Lung (tissue), 12 donors: Measurements from ENCODE around the gene MLN. TPM values are rescaled to one million over a fixed set of nuclear protein-coding genes. Genes with fewer than 3 reads are reported as not detected.
A peak's percentile ranks its signal among the peaks of the same experiment; 100 is the strongest.

Source experiments
- ATAC-seq: fragments of 200-7000 bp; cut with Tn5 transposase; one replicate; pipeline ENCODE4 v1.9.1; 2020; ENCODE audit warnings: moderate number of reproducible peaks; ENCODE audit not compliant: insufficient read depth, low FRiP score
- DNase-seq, 3 donors: peaks; one replicate each; pipeline ENCODE4 v3.0.0-alpha.2; 2013 to 2017
- H3K27ac ChIP-seq, 2 donors: one replicate each; pipeline ENCODE4 v1.5.1; 2013; ENCODE audit warnings: mild to moderate bottlenecking in 2 of 2, moderate library complexity in 2 of 2, control low read depth in 1 of 2, inconsistent platforms in 1 of 2, low read depth in 1 of 2, low read length in 1 of 2
- H3K27me3 ChIP-seq, 3 donors: one replicate each; pipeline ENCODE4 v1.5.1; 2013; ENCODE audit warnings: low read length in 2 of 3; ENCODE audit not compliant: control insufficient read depth in 3 of 3, insufficient read depth in 3 of 3
- H3K36me3 ChIP-seq, 4 donors: one replicate each; pipeline ENCODE4 v1.5.1; 2013; ENCODE audit warnings: low read length in 4 of 4, mild to moderate bottlenecking in 1 of 4, moderate library complexity in 1 of 4; ENCODE audit not compliant: control insufficient read depth in 4 of 4, insufficient read depth in 4 of 4
- H3K4me1 ChIP-seq, 5 donors: one replicate each; pipeline ENCODE4 v1.5.1; 2013; ENCODE audit warnings: low read length in 5 of 5, mild to moderate bottlenecking in 2 of 5, moderate library complexity in 1 of 5; ENCODE audit not compliant: control insufficient read depth in 5 of 5, insufficient read depth in 5 of 5
- H3K4me3 ChIP-seq: one replicate; pipeline ENCODE4 v1.5.1; 2013; ENCODE audit warnings: mild to moderate bottlenecking, control low read depth, moderate library complexity
- H3K9ac ChIP-seq, 2 donors: one replicate each; pipeline ENCODE4 v1.5.1; 2013; ENCODE audit warnings: low read length in 2 of 2, control low read depth in 1 of 2; ENCODE audit not compliant: insufficient read depth in 1 of 2
- H3K9me3 ChIP-seq, 4 donors: one replicate each; pipeline ENCODE4 v1.5.1; 2013; ENCODE audit warnings: low read length in 3 of 4, mild to moderate bottlenecking in 1 of 4, moderate library complexity in 1 of 4; ENCODE audit not compliant: control insufficient read depth in 4 of 4, insufficient read depth in 3 of 4
- WGBS, 2 donors: extraction: QIAGEN DNeasy Blood & Tissue Kit; methylation state at CpG; one replicate each; pipeline ENCODE4 v1.1.7; 2013; 5-methylcytosine and 5-hydroxymethylcytosine counted together
- polyA plus RNA-seq, 2 donors: library from polyadenylated mRNA; stranded (reverse); fragments of 200-250 nt; gene quantifications; one replicate each; pipeline ENCODE4 v1.2.1, GENCODE V29; 2013
- total RNA-seq, 2 donors: library from RNA; depleted of rRNA in 1 of 2; stranded (reverse); fragments of >200 nt in 1 of 2; gene quantifications; one replicate each; pipeline ENCODE4 v1.2.1, GENCODE V29; 2014 to 2021
- TF ChIP-seq, protein P1 (sequence below): IDR thresholded peaks from 2 replicates; pipeline ENCODE4 v1.5.1; 2012; ENCODE audit warnings: mild to moderate bottlenecking; ENCODE audit errors: control extremely low read depth, extremely low read depth
- donor health status: control.
- donor health status: control.
- donor health status: Bipolar disorder and iron deficiency.
- donor health status: healthy.
- donor health status: DM: yes; HTN: yes; CAD: no.

The MLN gene
- total and polyA plus RNA-seq, 4 donors, result not detected

DNA sequence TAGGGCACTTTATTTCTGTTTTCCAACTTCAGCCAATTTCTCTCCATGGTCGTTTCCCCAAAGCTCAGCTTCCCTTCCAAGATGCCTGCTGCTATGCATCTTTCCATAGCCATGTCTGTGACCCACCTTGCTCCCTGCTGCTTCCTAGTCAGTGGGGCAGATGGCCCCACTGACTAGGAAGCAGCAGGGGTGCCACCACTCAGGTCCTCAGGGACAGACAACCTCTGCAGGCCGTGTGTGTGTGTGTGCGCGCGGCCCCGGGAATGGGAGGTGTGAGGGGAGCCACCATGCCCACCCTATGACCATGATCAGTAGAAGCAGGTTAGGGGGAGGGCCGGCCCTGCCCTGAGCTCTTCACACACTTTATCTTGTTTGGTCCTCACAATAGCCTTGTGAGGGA is 54.4 kb downstream of the MLN start:
- Histone ChIP-seq H3K36me3 (no peaks in the 10 kb centered on the region), H3K4me1 (peaks cover 0 to 61% (median 26%) of the 10 kb centered on the region in 5 donors), H3K9ac (no peak overlapping the region), H3K4me3 (no peak overlapping the region), H3K27ac (no peak overlapping the region), H3K27me3 (no peaks in the 10 kb centered on the region), H3K9me3 (no peaks in the 10 kb centered on the region)
- ATAC-seq (no peak), DNase-seq (no peak)
- WGBS, 2 donors, result 83 to 86% methylated on average over 7 of the region's 7 CpGs
- TF ChIP-seq, protein P1, sequence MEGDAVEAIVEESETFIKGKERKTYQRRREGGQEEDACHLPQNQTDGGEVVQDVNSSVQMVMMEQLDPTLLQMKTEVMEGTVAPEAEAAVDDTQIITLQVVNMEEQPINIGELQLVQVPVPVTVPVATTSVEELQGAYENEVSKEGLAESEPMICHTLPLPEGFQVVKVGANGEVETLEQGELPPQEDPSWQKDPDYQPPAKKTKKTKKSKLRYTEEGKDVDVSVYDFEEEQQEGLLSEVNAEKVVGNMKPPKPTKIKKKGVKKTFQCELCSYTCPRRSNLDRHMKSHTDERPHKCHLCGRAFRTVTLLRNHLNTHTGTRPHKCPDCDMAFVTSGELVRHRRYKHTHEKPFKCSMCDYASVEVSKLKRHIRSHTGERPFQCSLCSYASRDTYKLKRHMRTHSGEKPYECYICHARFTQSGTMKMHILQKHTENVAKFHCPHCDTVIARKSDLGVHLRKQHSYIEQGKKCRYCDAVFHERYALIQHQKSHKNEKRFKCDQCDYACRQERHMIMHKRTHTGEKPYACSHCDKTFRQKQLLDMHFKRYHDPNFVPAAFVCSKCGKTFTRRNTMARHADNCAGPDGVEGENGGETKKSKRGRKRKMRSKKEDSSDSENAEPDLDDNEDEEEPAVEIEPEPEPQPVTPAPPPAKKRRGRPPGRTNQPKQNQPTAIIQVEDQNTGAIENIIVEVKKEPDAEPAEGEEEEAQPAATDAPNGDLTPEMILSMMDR, result no peak

DNA sequence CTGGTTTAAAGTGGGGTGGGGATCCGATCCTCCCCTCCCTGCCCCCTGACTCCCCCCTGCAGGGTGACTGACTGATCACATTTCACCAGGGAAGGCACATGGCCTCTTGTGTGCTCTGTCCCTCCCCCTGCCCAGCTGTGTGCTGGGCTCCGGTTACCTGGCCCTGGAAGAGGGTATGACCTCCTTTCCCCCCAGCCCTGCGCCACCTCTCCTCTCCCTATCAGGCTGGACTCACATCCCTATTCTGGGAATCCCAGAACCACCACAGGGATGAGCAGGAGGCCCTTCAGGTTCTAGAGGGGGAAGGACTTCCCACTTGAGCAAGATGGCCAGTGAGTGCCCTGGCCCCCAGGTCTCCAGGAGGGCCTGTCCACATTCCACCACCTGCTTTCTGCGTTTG is 55.0 kb downstream of the MLN start:
- ATAC-seq (no peak), DNase-seq (no peak)
- no peak overlapping the region for H3K27ac ChIP-seq
- no peak overlapping the region for H3K9ac ChIP-seq
- 85 to 91% methylated on average over 4 of the region's 4 CpGs for WGBS, 2 donors
- H3K36me3 ChIP-seq, result no peaks in the 10 kb centered on the region
- H3K27me3 ChIP-seq, result no peaks in the 10 kb centered on the region
- TF ChIP-seq, protein P1, result no peak
- H3K4me3 ChIP-seq, result no peak overlapping the region
- H3K4me1 ChIP-seq, result peaks cover 0 to 65% (median 30%) of the 10 kb centered on the region in 5 donors
- no peaks in the 10 kb centered on the region for H3K9me3 ChIP-seq

DNA sequence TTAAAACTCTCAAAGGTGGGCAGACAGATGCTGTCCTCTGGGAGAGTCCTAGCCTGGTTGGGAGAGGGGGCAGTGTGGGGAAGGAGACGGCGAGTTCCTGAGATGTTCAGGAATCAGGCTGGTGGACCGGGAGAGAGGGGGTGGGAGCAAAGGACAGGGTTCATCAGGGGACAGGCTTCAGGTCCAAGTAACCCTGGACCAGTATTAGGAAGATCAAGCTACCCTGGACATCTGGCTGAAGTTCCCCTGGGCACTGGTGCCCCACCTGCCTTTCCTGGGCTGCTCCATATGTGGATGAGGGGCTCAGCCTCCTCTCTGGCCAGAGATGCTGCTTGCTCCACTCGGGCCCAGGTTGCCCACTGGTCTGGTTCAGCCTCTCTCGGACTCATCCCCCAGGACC is 56.0 kb downstream of the MLN start:
- no peak overlapping the region for H3K4me3 ChIP-seq
- TF ChIP-seq, protein P1, result no peak
- 89 to 93% methylated on average over 5 of the region's 5 CpGs for WGBS, 2 donors
- ATAC-seq (no peak), DNase-seq (no peak)
- no peaks in the 10 kb centered on the region for H3K36me3 ChIP-seq
- peaks cover 0 to 73% (median 30%) of the 10 kb centered on the region in 5 donors for H3K4me1 ChIP-seq
- no peak overlapping the region for H3K27ac ChIP-seq
- H3K27me3 ChIP-seq, result no peaks in the 10 kb centered on the region
- H3K9ac ChIP-seq, result no peak overlapping the region
- H3K9me3 ChIP-seq, result no peaks in the 10 kb centered on the region

DNA sequence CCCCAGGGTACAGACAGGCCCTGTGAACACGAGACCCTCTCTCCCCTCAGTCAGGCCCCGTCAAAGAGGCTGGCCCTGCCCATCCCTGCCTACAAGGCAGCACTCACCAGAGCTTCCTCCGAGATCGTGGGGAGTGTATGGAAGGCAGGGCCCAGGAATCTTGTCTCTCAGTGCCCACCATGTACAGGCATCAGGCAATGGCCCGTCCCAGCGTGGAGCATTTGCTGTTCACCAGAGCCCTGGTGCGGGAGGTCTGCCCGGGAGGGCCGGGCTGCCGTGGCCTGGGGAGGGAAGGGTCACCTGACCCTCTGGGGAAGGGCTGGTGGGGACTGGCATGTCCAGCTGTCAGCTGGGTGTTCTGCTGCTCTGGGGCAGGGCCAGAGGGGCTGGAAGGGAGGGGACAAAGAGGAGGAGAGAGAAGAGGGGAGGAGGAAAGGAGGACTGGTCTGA is 57.1 kb downstream of the MLN start, which contains the start of gene IP6K3:
IP6K3 (minus strand) TSS at position 255 of the 450 bp plus-strand sequence. CDS start 11,429 bp downstream, outside the sequence.
- TF ChIP-seq, protein P1, result no peak

More for the DNA sequence above, 57.1 kb downstream of the MLN start, which contains the start of gene IP6K3:
- Histone ChIP-seq H3K4me3 (peak within 1 kb of the TSS; percentile 25), H3K27me3 (no peaks in the 10 kb centered on the region), H3K9me3 (no peaks in the 10 kb centered on the region), H3K27ac (peak within 1 kb of the TSS; percentile 48 to 87), H3K9ac (peak within 1 kb of the TSS in 1 of 2 donors; percentile 50), H3K36me3 (no peaks in the 10 kb centered on the region), H3K4me1 (peaks cover 0 to 66% (median 20%) of the 10 kb centered on the region in 5 donors)
- WGBS, 2 donors, result 56 to 75% methylated on average over 10 of the region's 10 CpGs
- no peak for ATAC-seq
- peak; percentile 53 to 70 (median 65) for DNase-seq
